ENCODE data around the gene ID1. TPM values are rescaled to one million over a fixed set of nuclear protein-coding genes. Genes with fewer than 3 reads are reported as not detected.

The ID1 gene
- total RNA-seq, result 100 to 1,000 TPM; 237 to 353 (median 301) TPM

DNA sequence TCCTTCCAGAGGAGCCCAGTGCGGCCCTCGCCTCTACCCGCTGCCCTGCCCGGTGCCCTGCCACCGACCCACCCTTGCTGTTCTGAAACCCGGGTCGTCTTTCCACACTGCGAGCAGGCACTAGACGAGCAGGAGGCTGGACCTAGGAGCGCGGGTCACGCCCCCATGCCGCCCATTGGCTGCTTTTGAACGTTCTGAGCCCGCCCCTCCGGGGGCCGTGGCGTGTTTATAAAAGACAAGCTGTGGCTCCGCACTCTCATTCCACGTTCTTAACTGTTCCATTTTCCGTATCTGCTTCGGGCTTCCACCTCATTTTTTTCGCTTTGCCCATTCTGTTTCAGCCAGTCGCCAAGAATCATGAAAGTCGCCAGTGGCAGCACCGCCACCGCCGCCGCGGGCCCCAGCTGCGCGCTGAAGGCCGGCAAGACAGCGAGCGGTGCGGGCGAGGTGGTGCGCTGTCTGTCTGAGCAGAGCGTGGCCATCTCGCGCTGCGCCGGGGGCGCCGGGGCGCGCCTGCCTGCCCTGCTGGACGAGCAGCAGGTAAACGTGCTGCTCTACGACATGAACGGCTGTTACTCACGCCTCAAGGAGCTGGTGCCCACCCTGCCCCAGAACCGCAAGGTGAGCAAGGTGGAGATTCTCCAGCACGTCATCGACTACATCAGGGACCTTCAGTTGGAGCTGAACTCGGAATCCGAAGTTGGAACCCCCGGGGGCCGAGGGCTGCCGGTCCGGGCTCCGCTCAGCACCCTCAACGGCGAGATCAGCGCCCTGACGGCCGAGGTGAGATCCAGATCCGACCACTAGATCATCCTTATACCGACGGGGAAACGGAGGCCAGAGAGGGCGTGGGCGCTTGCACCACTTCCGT, at the start of gene ID1:
Gene ID1 (plus strand): TSS at position 259 of the 871 bp plus-strand sequence. CDS start 99 bp downstream, at position 358.
- WGBS, 2 donors, result 0% methylated on average over 53 to 72 of the region's 74 CpGs
- TF ChIP-seq CTCF (IDR thresholded peaks at IDR 0.05), result peak in 1 of 3 donors; percentile 72
- TF ChIP-seq POLR2A (IDR thresholded peaks at IDR 0.05), result peak in 1 of 2 donors; percentile 65
- H3K4me3 ChIP-seq (ENCODE audit: low read depth, poor library complexity, severe bottlenecking), result peak within 1 kb of the TSS; percentile 91
- peak; percentile 96 to 99 for DNase-seq (ENCODE audit: low spot score in 2 of 2)
- intact Hi-C loops (cut with DNase I; ENCODE audit: low total_unique reads), result no loop called here

- no peak for DNase-seq (ENCODE audit: low spot score in 2 of 2)
- no peak for TF ChIP-seq POLR2A (IDR thresholded peaks at IDR 0.05)
- TF ChIP-seq CTCF (IDR thresholded peaks at IDR 0.05), result no peak
- H3K4me3 ChIP-seq (ENCODE audit: low read depth, poor library complexity, severe bottlenecking), result no peak overlapping the region
- WGBS, 2 donors, result 75 to 93% methylated on average over 2 of the region's 2 CpGs
- intact Hi-C loops (cut with DNase I; ENCODE audit: low total_unique reads), result loop anchor here (10.0 kb wide), 1 partner anchor 165 kb away; the partner anchor contains the start of gene BCL2L1
These were observed 45.4 kb upstream of the ID1 start for GRCh38 chr20:31559704-31560093.

DNA sequence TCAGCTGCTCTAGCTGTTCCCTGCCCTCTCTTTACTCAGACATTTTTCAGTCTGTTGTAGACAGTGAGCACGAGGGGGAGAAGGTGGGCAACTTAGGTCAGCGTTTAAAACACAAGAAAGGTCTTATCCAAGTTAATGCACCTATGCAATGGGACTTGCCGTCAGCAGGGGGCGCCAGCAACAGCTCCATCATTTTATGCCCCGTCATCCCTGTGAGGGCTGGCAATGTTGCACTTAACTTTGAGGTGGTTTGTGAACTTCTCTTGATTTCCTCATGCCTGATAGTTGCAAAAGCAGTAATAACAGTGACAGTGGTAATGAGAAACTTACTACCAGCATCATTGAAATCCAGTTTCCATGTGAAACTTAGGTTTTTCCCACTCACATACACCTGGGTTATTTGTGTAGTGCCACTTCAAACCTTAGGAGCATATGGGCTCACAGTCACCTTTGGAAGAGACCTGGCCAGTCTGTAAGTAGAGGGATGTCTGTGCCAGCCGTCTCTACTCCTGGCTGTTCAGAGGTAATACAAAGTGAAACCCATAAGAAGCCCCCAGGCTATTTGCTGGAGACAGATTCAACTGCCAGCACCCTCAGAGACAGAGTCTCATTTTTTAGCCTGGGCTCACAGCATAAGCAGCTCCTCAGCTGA, 44.9 kb upstream of the ID1 start:
- peak; percentile 55 to 92 for DNase-seq (ENCODE audit: low spot score in 2 of 2)
- 15 to 23% methylated on average over 6 of the region's 6 CpGs for WGBS, 2 donors
- no peak overlapping the region for H3K4me3 ChIP-seq (ENCODE audit: low read depth, poor library complexity, severe bottlenecking)
- TF ChIP-seq POLR2A (IDR thresholded peaks at IDR 0.05) (no peak), CTCF (IDR thresholded peaks at IDR 0.05) (peak in 1 of 3 donors; percentile 58)
- intact Hi-C loops (cut with DNase I; ENCODE audit: low total_unique reads), result no loop called here

DNA sequence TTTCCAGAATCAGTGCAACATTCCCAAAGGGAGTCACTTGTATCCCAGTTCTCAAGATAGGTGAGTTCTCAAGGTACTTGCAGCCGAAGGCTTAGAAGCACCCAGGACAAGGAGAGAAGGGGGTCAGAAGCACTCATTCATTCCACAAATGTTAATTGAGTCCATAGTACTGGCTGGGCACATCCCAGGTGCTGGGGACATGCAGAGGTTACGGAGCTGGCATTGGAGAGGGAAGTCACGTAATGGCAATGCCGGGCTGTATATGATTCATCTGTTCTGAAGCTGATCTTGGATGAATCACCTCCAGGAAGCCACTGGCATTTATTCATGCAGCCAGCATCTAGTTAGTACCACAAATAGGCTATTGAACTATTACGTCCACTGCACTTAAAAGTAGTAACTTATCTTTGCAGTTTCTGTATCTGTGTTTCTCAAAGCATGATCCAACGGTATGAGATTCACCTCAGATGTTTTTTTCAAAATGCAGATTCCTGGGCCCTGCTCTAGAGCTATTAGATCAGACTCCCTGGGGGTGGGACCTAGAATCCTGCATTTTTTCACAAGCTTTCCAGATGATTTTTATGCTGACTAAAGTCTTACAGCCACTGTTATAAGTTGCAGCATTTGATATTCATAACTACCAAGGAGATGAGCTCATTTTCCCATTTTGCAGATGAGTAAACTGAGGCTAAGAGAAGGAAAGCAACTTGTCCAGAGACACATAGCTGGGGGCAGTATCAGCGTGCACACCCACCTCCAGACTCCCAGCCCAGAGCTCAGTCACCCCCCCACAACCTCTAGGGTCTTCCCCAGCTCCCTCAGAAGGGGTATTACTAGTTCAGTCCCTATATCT, 44.1 kb upstream of the ID1 start:
- DNase-seq (ENCODE audit: low spot score in 2 of 2), result peak in 1 of 2 donors; percentile 51
- TF ChIP-seq CTCF (IDR thresholded peaks at IDR 0.05) (no peak), POLR2A (IDR thresholded peaks at IDR 0.05) (no peak)
- no peak overlapping the region for H3K4me3 ChIP-seq (ENCODE audit: low read depth, poor library complexity, severe bottlenecking)
- intact Hi-C loops (cut with DNase I; ENCODE audit: low total_unique reads), result no loop called here
- WGBS, 2 donors, result 31 to 35% methylated on average over 7 of the region's 7 CpGs

DNA sequence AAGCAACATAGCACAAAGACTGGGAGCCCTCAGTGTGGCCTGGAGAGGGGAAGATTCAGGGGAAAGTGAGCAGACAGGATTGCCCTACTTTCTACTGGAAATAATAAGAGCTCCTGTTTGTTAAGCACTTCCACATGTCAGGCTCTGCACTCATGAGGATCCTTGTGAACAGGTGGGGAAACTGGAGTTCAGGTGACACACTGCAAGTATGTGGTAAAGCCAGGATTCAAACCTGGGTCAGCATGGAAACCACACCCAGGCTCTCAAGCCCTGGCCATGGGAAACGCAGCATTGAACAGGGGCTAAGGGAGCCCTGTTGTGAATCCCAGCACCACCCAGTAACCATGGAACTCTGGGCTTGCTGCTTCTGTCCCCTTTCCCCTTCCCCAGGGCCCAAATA, 42.8 kb upstream of the ID1 start:
- DNase-seq (ENCODE audit: low spot score in 2 of 2), result no peak
- TF ChIP-seq POLR2A (IDR thresholded peaks at IDR 0.05) (no peak), CTCF (IDR thresholded peaks at IDR 0.05) (no peak)
- no peak overlapping the region for H3K4me3 ChIP-seq (ENCODE audit: low read depth, poor library complexity, severe bottlenecking)
- WGBS, 2 donors, result 38 to 60% methylated on average over 1 of the region's 1 CpG
- intact Hi-C loops (cut with DNase I; ENCODE audit: low total_unique reads), result loop anchor here (2.0 kb wide), 1 partner anchor 51 kb away; no protein-coding TSS in a partner anchor
